K562 (cell line): ENCODE data around the gene NPC1. TPM values are rescaled to one million over a fixed set of nuclear protein-coding genes. Genes with fewer than 3 reads are reported as not detected.
A peak's percentile ranks its signal among the peaks of the same experiment; 100 is the strongest.

Experiments
- CREM ChIP-seq: IDR thresholded peaks from 2 replicates; pipeline ENCODE4 v1.6.1; 2014; ENCODE audit warnings: antibody characterized with exemption, low read depth
- CTBP1 ChIP-seq: fragments of 450-650 bp; IDR thresholded peaks from 2 replicates; pipeline ENCODE4 v1.6.1; 2016; ENCODE audit warnings: borderline replicate concordance
- CXXC5 ChIP-seq: fragments of 250-450 bp; sonication (Bioruptor Pico); IDR thresholded peaks from 2 replicates; pipeline ENCODE4 v1.8.0; 2022; ENCODE audit warnings: inconsistent platforms, mild to moderate bottlenecking, moderate library complexity
- ELF4 ChIP-seq: fragments of 450-650 bp; formaldehyde crosslinking; IDR thresholded peaks from 2 replicates; pipeline ENCODE4 v1.4.0; 2022; ENCODE audit warnings: missing genetic modification characterization
- MCM7 ChIP-seq, 2 experiments: fragments of 450-650 bp; IDR thresholded peaks; 2 replicates each; pipeline ENCODE4 v1.6.1; 2016 to 2018
- NEUROD1 ChIP-seq: fragments of 150-350 bp; IDR thresholded peaks from 2 replicates; pipeline ENCODE4 v1.6.1; 2014; ENCODE audit warnings: borderline replicate concordance, low read length, low read depth; ENCODE audit not compliant: partially characterized antibody
- RBM15 ChIP-seq: fragments of 200-400 bp; formaldehyde crosslinking; IDR thresholded peaks from 2 replicates; pipeline ENCODE4 v1.6.1; 2018; ENCODE audit warnings: mild to moderate bottlenecking, low read length, moderate library complexity; ENCODE audit not compliant: insufficient read depth
- STAG1 ChIP-seq: sonication (generic); formaldehyde crosslinking; IDR thresholded peaks from 2 replicates; pipeline ENCODE4 v1.5.0; 2020; ENCODE audit warnings: missing genetic modification reagents, borderline replicate concordance
- TSHZ1 ChIP-seq: fragments of 250-450 bp; sonication (Bioruptor Pico); IDR thresholded peaks from 2 replicates; pipeline ENCODE4 v1.4.0; 2020; ENCODE audit warnings: mild to moderate bottlenecking, moderate library complexity
- USF1 ChIP-seq: sonication (generic); formaldehyde crosslinking; IDR thresholded peaks from 2 replicates; pipeline ENCODE4 v1.9.0; 2022; ENCODE audit warnings: mild to moderate bottlenecking, missing genetic modification reagents
- ZBTB40 ChIP-seq, 2 experiments: fragments of 450-650 bp in 1 of 2; sonication (generic) in 1 of 2; formaldehyde crosslinking in 1 of 2; IDR thresholded peaks; 2 replicates each; pipeline versions ENCODE4 v1.7.1 to v1.9.0; 2016 to 2022; ENCODE audit warnings: inconsistent platforms in 1 of 2, mild to moderate bottlenecking in 1 of 2, missing genetic modification reagents in 1 of 2
- ZEB2 ChIP-seq: fragments of 450-650 bp; IDR thresholded peaks from 2 replicates; pipeline ENCODE4 v1.6.1; 2016
- ZNF263 ChIP-seq: sonication (generic); formaldehyde crosslinking; IDR thresholded peaks from 2 replicates; pipeline ENCODE4 v1.8.0; 2022; ENCODE audit warnings: mild to moderate bottlenecking, missing genetic modification reagents, borderline replicate concordance
- polyA plus RNA-seq, 8 experiments: library from polyadenylated mRNA; depleted of rRNA in 4 of 8; stranded (reverse) in 5 of 8; unstranded in 3 of 8; fragments of >200 nt; fragmentation: Nextera tagmentation in 2 of 8; fragmentation: Illumina TruSeq in 1 of 8; extraction: Ambion mirVana in 2 of 8; extraction: Trizol in 1 of 8; gene quantifications; 2 replicates each; pipeline versions ENCODE4 v1.2.1 to v1.2.3, GENCODE V29; 2011 to 2014; ENCODE audit warnings: inconsistent platforms in 1 of 8, missing spikeins in 1 of 8
- total RNA-seq, 7 experiments: library from RNA; depleted of rRNA in 6 of 7; stranded (reverse); fragments of >200 nt in 6 of 7; fragmentation: Illumina TruSeq in 2 of 7; extraction: Trizol in 2 of 7; gene quantifications; 2 replicates each; pipeline versions ENCODE4 v1.2.1 to v1.2.3, GENCODE V29; 2011 to 2021; ENCODE audit warnings: low replicate concordance in 1 of 7

NPC1 gene
- total and polyA plus RNA-seq, 9 of the 15 experiments (the other 6 are each of a cell fraction or from before 2014, with no cell fraction given), result 17.1 to 45.9 (median 27.6) TPM

GRCh38 chr18:23503038-23503962 lies 83.0 kb downstream of the NPC1 start, which contains the start of gene RMC1 (continued):
- TF ChIP-seq ZBTB40 (IDR thresholded peaks at IDR 0.05) (peak; percentile 78), ZBTB40 (CRISPR knock-in tag; IDR thresholded peaks at IDR 0.05) (no peak), CREM (peak; percentile 74), RBM15 (0 out of 2 replicates have a peak, but pooled peaks have one; percentile 24), CTBP1 (peak; percentile 89), USF1 (CRISPR knock-in tag) (peak; percentile 95), TSHZ1 (CRISPR knock-in tag) (no peak), ELF4 (CRISPR knock-in tag) (peak; percentile 95), ZNF263 (peak; percentile 62; the same call in 1 of the 2 replicates), CXXC5 (CRISPR knock-in tag) (peak; percentile 97), MCM7 (IDR thresholded peaks at IDR 0.05) (no peak), STAG1 (CRISPR knock-in tag) (peak; percentile 38; the same call in 1 of the 2 replicates), NEUROD1 (peak; percentile 98), ZEB2 (peak; percentile 52; the same call in 1 of the 2 replicates)
